ENCODE measurements around the gene CBX8. TPM values are rescaled to one million over a fixed set of nuclear protein-coding genes. Genes with fewer than 3 reads are reported as not detected.

Gene CBX8
- total and polyA plus RNA-seq, 2 of the 13 experiments (the other 11 are each of a cell fraction or from before 2014, with no cell fraction given): 0.34 to 12.6 TPM

GRCh38 chr17:79808763-79809529 is 12.1 kb upstream of the CBX8 start (continued):
- no peak for TF ChIP-seq SNAPC4 (CRISPR knock-in tag; IDR thresholded peaks at IDR 0.05)
- no peak for TF ChIP-seq ZNF841 (CRISPR knock-in tag; IDR thresholded peaks at IDR 0.05; ENCODE audit: borderline replicate concordance)
- no peak for TF ChIP-seq ZNF337 (CRISPR knock-in tag; IDR thresholded peaks at IDR 0.05; ENCODE audit: borderline replicate concordance, low read depth)
- no peak for TF ChIP-seq RBAK (CRISPR knock-in tag; IDR thresholded peaks at IDR 0.05)
- no peak for TF ChIP-seq KAT2B (IDR thresholded peaks at IDR 0.05; ENCODE audit: borderline replicate concordance, low read depth, low read length)
- no peak for TF ChIP-seq CERS6 (CRISPR knock-in tag; IDR thresholded peaks at IDR 0.05)
- TF ChIP-seq POLR2G (IDR thresholded peaks at IDR 0.05; ENCODE audit: low read depth, low read length): no peak
- no peak for TF ChIP-seq PLRG1 (conservative IDR thresholded peaks at IDR 0.05)
- peak; percentile 34 for TF ChIP-seq FOSL2 (CRISPR knock-in tag; IDR thresholded peaks at IDR 0.05)
- TF ChIP-seq BRCA1 (CRISPR knock-in tag; IDR thresholded peaks at IDR 0.05): no peak
- 0 out of 2 replicates have a peak, but pooled peaks have one; percentile 15 for TF ChIP-seq ZNF562 (CRISPR knock-in tag; IDR thresholded peaks at IDR 0.05; ENCODE audit: borderline replicate concordance)
- no peak for TF ChIP-seq ZIK1 (CRISPR knock-in tag; IDR thresholded peaks at IDR 0.05; ENCODE audit: borderline replicate concordance, low read depth)
- peak; percentile 76; the same call in 1 of the 2 replicates for TF ChIP-seq KDM5B (CRISPR knock-in tag; IDR thresholded peaks at IDR 0.05; ENCODE audit: borderline replicate concordance)
- TF ChIP-seq ZXDC (CRISPR knock-in tag; IDR thresholded peaks at IDR 0.05): no peak
- no peak; the same call in 1 of the 2 replicates for TF ChIP-seq ZHX1 (CRISPR knock-in tag; IDR thresholded peaks at IDR 0.05; ENCODE audit: low read depth)
- TF ChIP-seq ZNF552 (CRISPR knock-in tag; IDR thresholded peaks at IDR 0.05; ENCODE audit: borderline replicate concordance): peak; percentile 61; the same call in 1 of the 2 replicates
- no peak for TF ChIP-seq ZNF282 (IDR thresholded peaks at IDR 0.05; ENCODE audit: partially characterized antibody)
- TF ChIP-seq ZFAT (CRISPR knock-in tag; conservative IDR thresholded peaks at IDR 0.05): no peak

Measured in HepG2 (cell line).